H1 (cell line): Measurements from ENCODE around the gene PRUNE1. TPM values are rescaled to one million over a fixed set of nuclear protein-coding genes. Genes with fewer than 3 reads are reported as not detected.

Experiments used
- BACH1 ChIP-seq: IDR thresholded peaks from 2 replicates; pipeline ENCODE4 v1.6.1; 2012; ENCODE audit warnings: low read length, improper control_type of control experiment
- CHD7 ChIP-seq: fragments of 300-600 bp; sonication (generic); IDR thresholded peaks from 2 replicates; pipeline ENCODE4 v1.7.1; 2012; ENCODE audit warnings: low read length, moderate library complexity, mild to moderate bottlenecking, inconsistent platforms; ENCODE audit not compliant: insufficient replicate concordance
- GTF2F1 ChIP-seq: IDR thresholded peaks from 2 replicates; pipeline ENCODE4 v1.6.1; 2012; ENCODE audit warnings: low read depth, low read length, improper control_type of control experiment, borderline replicate concordance
- HDAC2 ChIP-seq, 2 experiments: fragments of 300-600 bp in 1 of 2; sonication (generic) in 1 of 2; IDR thresholded peaks; 2 replicates each; pipeline ENCODE4 v1.6.1; 2011 to 2012; ENCODE audit warnings: low read depth in 2 of 2, low read length in 2 of 2, mild to moderate bottlenecking in 2 of 2, moderate library complexity in 2 of 2, borderline replicate concordance in 1 of 2, inconsistent platforms in 1 of 2
- KDM1A ChIP-seq: fragments of 200-600, 300-600 bp; sonication (generic); IDR thresholded peaks from 2 replicates; pipeline ENCODE4 v1.7.1; 2016; ENCODE audit warnings: mild to moderate bottlenecking, low read length, borderline replicate concordance
- NRF1 ChIP-seq: IDR thresholded peaks from 2 replicates; pipeline ENCODE4 v1.6.1; 2011; ENCODE audit warnings: mild to moderate bottlenecking, low read depth, low read length, improper control_type of control experiment
- RFX5 ChIP-seq: IDR thresholded peaks from 2 replicates; pipeline ENCODE4 v1.6.1; 2011; ENCODE audit warnings: low read depth, low read length, improper control_type of control experiment, borderline replicate concordance
- RXRA ChIP-seq: IDR thresholded peaks from 2 replicates; pipeline ENCODE4 v1.6.1; 2011; ENCODE audit warnings: low read depth, mild to moderate bottlenecking, low read length, moderate library complexity; ENCODE audit not compliant: insufficient read depth
- SP2 ChIP-seq: IDR thresholded peaks from 2 replicates; pipeline ENCODE4 v1.6.1; 2012; ENCODE audit warnings: mild to moderate bottlenecking, low read length, inconsistent platforms
- TAF1 ChIP-seq: IDR thresholded peaks from 2 replicates; pipeline ENCODE4 v1.6.1; 2011; ENCODE audit warnings: mild to moderate bottlenecking, low read depth, low read length
- TAF7 ChIP-seq: optimal IDR thresholded peaks from 2 replicates; pipeline ENCODE3; 2011; ENCODE audit warnings: low read depth, mild to moderate bottlenecking, inconsistent platforms, low read length, moderate library complexity, borderline replicate concordance
- polyA plus RNA-seq, 7 experiments: library from polyadenylated mRNA; depleted of rRNA in 3 of 7; stranded (reverse) in 5 of 7; unstranded in 2 of 7; fragments of >200 nt in 5 of 7; fragments of 200-250 nt in 2 of 7; gene quantifications; 1 replicate in 5 of 7; 2 replicates in 1 of 7; 4 replicates in 1 of 7; pipeline versions ENCODE4 v1.2.1 to v1.2.3, GENCODE V29; 2011 to 2013; ENCODE audit warnings: missing spikeins in 2 of 7, mixed read lengths in 2 of 7
- total RNA-seq: library from RNA; stranded (reverse); fragmentation: NEBNext Ultra II Directional; extraction: Animal tissue kit (Norgen Biotek cat#: 25700); gene quantifications from 2 replicates; pipeline ENCODE4 v1.2.1, GENCODE V29; 2021

The PRUNE1 gene
- total and polyA plus RNA-seq, 2 of the 8 experiments (the other 6 are each of a cell fraction or from before 2014, with no cell fraction given) = 32.8 to 54.2 TPM

DNA sequence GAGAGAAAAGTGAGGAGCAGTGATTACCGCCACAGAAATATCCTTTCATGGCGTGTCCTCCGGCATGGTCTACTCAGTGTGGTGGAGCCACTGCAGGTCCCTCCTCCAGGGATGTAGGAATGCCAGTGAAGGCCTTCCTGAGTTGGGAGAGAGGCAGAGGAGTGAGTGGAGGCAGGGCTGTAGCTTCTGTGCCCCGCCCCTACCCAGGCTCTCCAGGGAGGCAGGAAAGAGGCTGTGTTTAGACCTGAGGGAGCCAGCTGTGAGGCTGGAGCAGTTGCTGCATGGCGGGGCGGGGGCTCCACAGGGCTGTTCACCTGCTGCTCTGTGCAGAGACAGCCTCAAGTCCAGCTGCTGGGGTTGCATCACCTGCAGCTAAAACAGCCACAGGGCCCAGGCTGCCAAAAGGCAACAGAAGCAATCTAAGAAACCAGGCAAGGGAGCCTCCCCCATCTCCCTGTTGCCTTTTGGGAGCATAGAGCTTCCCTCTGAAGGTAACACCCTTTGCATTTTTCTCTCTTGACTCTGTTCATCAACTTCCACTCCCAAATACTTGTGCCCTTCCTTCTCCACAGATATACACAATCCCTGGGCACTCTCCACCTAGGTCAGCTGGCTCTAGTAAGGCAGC is 27.0 kb upstream of the PRUNE1 start (continued):
- TF ChIP-seq CHD7 = no peak
- no peak for TF ChIP-seq RXRA
- no peak for TF ChIP-seq SP2
- no peak for TF ChIP-seq KDM1A
- no peak for TF ChIP-seq GTF2F1
- no peak for TF ChIP-seq NRF1
- TF ChIP-seq TAF1 = peak; percentile 76
- no peak for TF ChIP-seq RFX5
- no peak for TF ChIP-seq TAF7
- TF ChIP-seq HDAC2 (IDR thresholded peaks at IDR 0.05; ENCODE audit: borderline replicate concordance in 1 of 2, low read depth in 2 of 2, low read length in 2 of 2) = no peak; a peak in 1 of 4 replicates
- no peak for TF ChIP-seq BACH1
